Activated CD4-positive, alpha-beta memory T cell treated with anti-CD3 and anti-CD28 coated beads for 36 hours (primary cell): Measurements from ENCODE around the gene ADGRF1. TPM values are rescaled to one million over a fixed set of nuclear protein-coding genes. Genes with fewer than 3 reads are reported as not detected.
"Not testable (repeated sequence)": the region's sequence is repeated elsewhere in the genome, so short reads cannot be mapped to it uniquely, and the experiment has no call there.

Source experiments
- CTCF ChIA-PET: fragments of 350-600 bp; sonication (Branson Sonifier 250); formaldehyde crosslinking; loops from one replicate; lab custom pipeline; 2021; ENCODE audit warnings: antibody characterized with exemption, inconsistent platforms; lab: Charles Lee
- POLR2A ChIA-PET: fragments of 350-600 bp; sonication (Branson Sonifier 250); formaldehyde crosslinking; loops from one replicate; lab custom pipeline; 2021; ENCODE audit warnings: antibody characterized with exemption; lab: Charles Lee
- DNase-seq: peaks from one replicate; pipeline ENCODE4 v3.0.0-alpha.2; 2020
- H3K27ac Mint-ChIP-seq: one replicate; pipeline ENCODE4 v1.8.0; 2021; ENCODE audit warnings: mixed read lengths
- H3K27me3 Mint-ChIP-seq: one replicate; pipeline ENCODE4 v1.8.0; 2021; ENCODE audit warnings: mixed read lengths
- H3K36me3 Mint-ChIP-seq: one replicate; pipeline ENCODE4 v1.8.0; 2021; ENCODE audit warnings: mixed read lengths
- H3K4me1 Mint-ChIP-seq: one replicate; pipeline ENCODE4 v1.8.0; 2021; ENCODE audit warnings: low read depth, mixed read lengths
- H3K4me3 Mint-ChIP-seq: one replicate; pipeline ENCODE4 v1.8.0; 2021; ENCODE audit warnings: mild to moderate bottlenecking, mixed read lengths
- H3K9me3 Mint-ChIP-seq: one replicate; pipeline ENCODE4 v1.8.0; 2021; ENCODE audit warnings: mixed read lengths
- intact Hi-C: fragments of 100-400 bp; cut with micrococcal nuclease; formaldehyde crosslinking; loops from one replicate; pipeline ENCODE4 v1.15.1; 2023
- total RNA-seq, 2 experiments: library from RNA; stranded (reverse); gene quantifications; one replicate each; pipeline ENCODE4 v1.2.3, GENCODE V29; 2021

ADGRF1 gene
- total RNA-seq, 2 experiments from 2014 or later = not detected

DNA sequence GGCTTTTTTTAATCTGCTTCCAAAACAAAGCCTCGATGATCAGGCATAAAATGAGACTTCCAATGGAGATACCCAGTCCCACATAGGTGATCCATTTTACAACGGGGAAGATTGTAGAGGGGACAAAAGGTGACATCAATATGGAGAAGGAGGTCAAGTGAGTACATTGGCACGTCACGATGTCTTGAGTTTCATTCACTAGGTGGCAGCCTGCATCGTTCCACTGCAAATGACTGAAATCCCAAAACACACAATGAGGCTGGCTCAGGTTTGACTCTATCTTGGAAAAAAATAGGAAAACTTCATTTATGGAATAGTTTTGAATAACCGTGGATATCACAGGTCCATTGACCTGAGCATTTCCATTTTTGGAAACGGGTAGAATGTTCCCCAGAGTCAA is 32.5 kb downstream of the ADGRF1 start:
- no peaks in the 10 kb centered on the region for H3K4me1 Mint-ChIP-seq
- H3K27ac Mint-ChIP-seq = no peak overlapping the region
- POLR2A ChIA-PET = no interaction called here
- no peaks in the 10 kb centered on the region for H3K36me3 Mint-ChIP-seq
- no peak overlapping the region for H3K4me3 Mint-ChIP-seq
- intact Hi-C loops = no loop called here
- DNase-seq = no peak
- H3K27me3 Mint-ChIP-seq = no peaks in the 10 kb centered on the region
- CTCF ChIA-PET = no interaction called here
- no peaks in the 10 kb centered on the region for H3K9me3 Mint-ChIP-seq

- no peaks in the 10 kb centered on the region for H3K36me3 Mint-ChIP-seq
- CTCF ChIA-PET = no interaction called here
- DNase-seq = no peak
Observed at GRCh38 chr6:47008397-47008763, 33.8 kb downstream of the ADGRF1 start.

DNA sequence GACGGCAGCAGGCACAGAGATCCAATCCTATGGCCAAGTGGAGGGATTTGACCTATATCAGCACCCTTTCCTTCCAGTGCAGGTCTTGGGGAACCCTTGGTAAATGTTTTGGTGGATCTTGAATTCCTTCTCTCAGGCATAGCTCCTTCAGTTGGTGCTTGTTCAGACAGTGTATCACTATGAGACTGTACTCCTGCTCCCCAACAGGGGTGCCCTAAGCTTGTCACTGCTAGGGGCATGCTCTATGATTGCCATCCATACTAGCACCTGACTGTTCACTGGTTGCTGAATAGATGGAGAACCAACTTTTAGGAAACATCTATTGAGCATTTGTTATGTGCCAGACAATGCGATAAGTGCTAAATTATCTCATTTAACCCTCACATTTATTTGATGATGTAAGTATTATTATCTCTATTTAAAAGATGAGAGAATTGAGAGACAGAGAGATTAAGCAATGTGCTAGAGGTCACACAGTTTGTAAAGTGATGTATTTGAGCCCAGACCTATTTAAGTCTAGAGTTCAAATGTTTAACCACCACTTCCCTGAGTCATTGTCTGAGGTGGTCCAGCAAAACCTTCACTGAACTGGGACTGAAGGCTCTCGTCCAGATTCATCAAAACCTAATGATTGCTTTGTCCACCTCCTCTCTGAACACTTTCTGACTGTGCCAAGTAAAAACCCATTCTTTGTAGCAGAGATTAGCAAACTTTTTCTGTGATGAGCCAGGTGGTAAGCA is 34.3 kb downstream of the ADGRF1 start:
- Mint-ChIP-seq H3K36me3 (no peaks in the 10 kb centered on the region), H3K27me3 (peaks cover 5% of the 10 kb centered on the region), H3K4me1 (no peaks in the 10 kb centered on the region), H3K4me3 (no peak overlapping the region), H3K27ac (no peak overlapping the region), H3K9me3 (no peaks in the 10 kb centered on the region)
- POLR2A ChIA-PET = no interaction called here
- DNase-seq = no peak
- intact Hi-C loops = no loop called here
- CTCF ChIA-PET = no interaction called here

More at GRCh38 chr6:47008397-47008763, 33.8 kb downstream of the ADGRF1 start:
- Mint-ChIP-seq H3K9me3 (no peaks in the 10 kb centered on the region), H3K27me3 (peaks cover 4% of the 10 kb centered on the region), H3K4me3 (no peak overlapping the region), H3K4me1 (no peaks in the 10 kb centered on the region), H3K27ac (no peak overlapping the region)
- POLR2A ChIA-PET = no interaction called here
- intact Hi-C loops = no loop called here

- ChIA-PET CTCF (no interaction called here), POLR2A (no interaction called here)
- H3K36me3 Mint-ChIP-seq = no peaks in the 10 kb centered on the region
- DNase-seq = no peak
- H3K4me1 Mint-ChIP-seq = no peaks in the 10 kb centered on the region
- intact Hi-C loops = no loop called here
- no peak overlapping the region for H3K27ac Mint-ChIP-seq
- no peak overlapping the region for H3K4me3 Mint-ChIP-seq
- H3K27me3 Mint-ChIP-seq = peaks cover 12% of the 10 kb centered on the region
- no peaks in the 10 kb centered on the region for H3K9me3 Mint-ChIP-seq
Observed at GRCh38 chr6:47005486-47005885, 36.6 kb downstream of the ADGRF1 start.

DNA sequence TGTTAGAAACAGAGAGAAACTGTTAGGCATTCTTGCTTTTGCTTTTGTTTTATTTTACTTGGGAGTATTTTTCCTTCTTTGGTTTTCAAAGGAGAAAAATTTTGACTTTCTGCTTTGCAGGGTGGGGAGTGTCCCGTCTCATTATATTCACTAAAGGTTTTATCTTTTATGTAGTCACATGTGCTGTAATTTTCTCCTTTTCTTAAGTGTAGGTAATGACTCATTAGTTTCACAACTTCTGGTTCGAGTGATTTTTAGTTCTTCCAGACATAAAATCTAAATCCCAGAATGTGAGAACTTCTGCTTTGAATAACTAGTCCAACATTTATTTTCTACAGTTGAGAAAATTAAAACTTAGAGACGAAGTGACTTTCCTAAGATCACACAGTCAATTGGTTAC is 37.7 kb downstream of the ADGRF1 start:
- no peak for DNase-seq
- H3K4me3 Mint-ChIP-seq = no peak overlapping the region
- intact Hi-C loops = no loop called here
- no peaks in the 10 kb centered on the region for H3K9me3 Mint-ChIP-seq
- peaks cover 12% of the 10 kb centered on the region for H3K27me3 Mint-ChIP-seq
- no peaks in the 10 kb centered on the region for H3K4me1 Mint-ChIP-seq
- H3K36me3 Mint-ChIP-seq = no peaks in the 10 kb centered on the region
- POLR2A ChIA-PET = no interaction called here
- no peak overlapping the region for H3K27ac Mint-ChIP-seq
- CTCF ChIA-PET = no interaction called here

GRCh38 chr6:47000842-47001241 is 41.3 kb downstream of the ADGRF1 start:
- peaks cover 14% of the 10 kb centered on the region for H3K27me3 Mint-ChIP-seq
- intact Hi-C loops = no loop called here
- DNase-seq = no peak
- POLR2A ChIA-PET = no interaction called here
- no peaks in the 10 kb centered on the region for H3K4me1 Mint-ChIP-seq
- no peaks in the 10 kb centered on the region for H3K36me3 Mint-ChIP-seq
- H3K27ac Mint-ChIP-seq = no peak overlapping the region
- H3K9me3 Mint-ChIP-seq = no peaks in the 10 kb centered on the region
- no peak overlapping the region for H3K4me3 Mint-ChIP-seq
- CTCF ChIA-PET = no interaction called here

- H3K9me3 Mint-ChIP-seq = no peaks in the 10 kb centered on the region
- no peak overlapping the region for H3K27ac Mint-ChIP-seq
- no peaks in the 10 kb centered on the region for H3K4me1 Mint-ChIP-seq
- DNase-seq = no peak
- ChIA-PET POLR2A (no interaction called here), CTCF (interaction anchor here (0.9 kb wide), 1 partner anchor 27 kb away, joined by 3 read pairs; no protein-coding TSS in a partner anchor)
- H3K36me3 Mint-ChIP-seq = no peaks in the 10 kb centered on the region
- no peak overlapping the region for H3K4me3 Mint-ChIP-seq
- intact Hi-C loops = no loop called here
- peaks cover 11% of the 10 kb centered on the region for H3K27me3 Mint-ChIP-seq
Observed at GRCh38 chr6:46998436-46999017, 43.6 kb downstream of the ADGRF1 start.

- H3K27ac Mint-ChIP-seq = no peak overlapping the region
- DNase-seq = no peak
- intact Hi-C loops = no loop called here
- H3K4me1 Mint-ChIP-seq = no peaks in the 10 kb centered on the region
- peaks cover 9% of the 10 kb centered on the region for H3K27me3 Mint-ChIP-seq
- H3K9me3 Mint-ChIP-seq = no peaks in the 10 kb centered on the region
- ChIA-PET CTCF (no interaction called here), POLR2A (no interaction called here)
- H3K36me3 Mint-ChIP-seq = no peaks in the 10 kb centered on the region
- H3K4me3 Mint-ChIP-seq = no peak overlapping the region
Observed at GRCh38 chr6:46997646-46998045, 44.5 kb downstream of the ADGRF1 start.

DNA sequence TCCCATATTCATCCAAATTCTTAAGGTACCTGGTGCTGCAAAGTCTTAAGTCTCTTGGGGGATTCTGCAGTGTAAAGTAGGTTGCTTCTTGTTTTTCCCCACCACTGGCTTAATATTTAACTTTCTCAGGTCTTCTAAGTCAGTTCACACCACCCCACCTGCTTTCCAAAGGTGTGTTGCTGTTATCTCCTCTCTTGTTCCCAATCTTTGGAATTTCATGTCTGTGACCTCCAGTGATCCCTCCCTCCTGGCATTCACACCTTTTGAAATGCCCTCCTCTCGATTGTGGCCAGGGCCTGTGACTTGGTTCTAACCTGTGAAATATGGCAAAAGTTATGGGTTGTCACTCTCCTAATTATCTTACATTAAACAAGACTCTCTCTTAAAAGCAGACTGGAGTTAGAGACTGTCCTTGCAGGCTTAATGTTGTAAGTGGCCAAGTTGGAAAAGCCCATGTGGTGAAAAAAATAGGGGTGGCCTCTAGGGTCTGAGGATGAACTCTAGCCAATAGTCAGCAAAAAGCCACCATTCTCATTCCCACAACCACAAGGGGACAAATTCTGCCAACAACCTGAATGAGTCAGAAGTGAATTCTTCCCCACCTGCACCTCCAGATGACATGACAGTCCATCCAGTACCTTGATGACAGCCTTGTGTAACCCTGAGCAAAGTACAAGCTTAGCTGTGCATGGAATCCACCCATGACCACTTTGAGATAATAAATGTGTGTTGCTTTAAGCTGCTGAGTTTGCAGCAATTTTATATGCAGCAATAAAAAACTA is 45.1 kb downstream of the ADGRF1 start:
- H3K27me3 Mint-ChIP-seq = peaks cover 11% of the 10 kb centered on the region
- H3K27ac Mint-ChIP-seq = no peak overlapping the region
- H3K36me3 Mint-ChIP-seq = no peaks in the 10 kb centered on the region
- H3K4me3 Mint-ChIP-seq = no peak overlapping the region
- POLR2A ChIA-PET = no interaction called here
- DNase-seq = no peak
- H3K4me1 Mint-ChIP-seq = no peaks in the 10 kb centered on the region
- intact Hi-C loops = no loop called here
- CTCF ChIA-PET = no interaction called here
- H3K9me3 Mint-ChIP-seq = no peaks in the 10 kb centered on the region

GRCh38 chr6:46994933-46995332 is 47.2 kb downstream of the ADGRF1 start:
- Mint-ChIP-seq H3K27me3 (peaks cover 7% of the 10 kb centered on the region), H3K4me1 (no peaks in the 10 kb centered on the region), H3K4me3 (no peak overlapping the region), H3K36me3 (no peaks in the 10 kb centered on the region), H3K27ac (no peak overlapping the region), H3K9me3 (no peaks in the 10 kb centered on the region)
- intact Hi-C loops = no loop called here
- POLR2A ChIA-PET = no interaction called here
- no peak for DNase-seq
- CTCF ChIA-PET = no interaction called here

- POLR2A ChIA-PET = no interaction called here
- no peaks in the 10 kb centered on the region for H3K36me3 Mint-ChIP-seq
- CTCF ChIA-PET = no interaction called here
- no peak overlapping the region for H3K4me3 Mint-ChIP-seq
- H3K4me1 Mint-ChIP-seq = no peaks in the 10 kb centered on the region
- no peaks in the 10 kb centered on the region for H3K9me3 Mint-ChIP-seq
- intact Hi-C loops = no loop called here
- no peak overlapping the region for H3K27ac Mint-ChIP-seq
- no peak for DNase-seq
- H3K27me3 Mint-ChIP-seq = peaks cover 8% of the 10 kb centered on the region
Observed at GRCh38 chr6:46993846-46994245, 48.3 kb downstream of the ADGRF1 start.

- H3K27ac Mint-ChIP-seq, H3K36me3 Mint-ChIP-seq, H3K27me3 Mint-ChIP-seq, H3K4me3 Mint-ChIP-seq, intact Hi-C loops, H3K9me3 Mint-ChIP-seq, H3K4me1 Mint-ChIP-seq, DNase-seq, POLR2A ChIA-PET, CTCF ChIA-PET: not testable (repeated sequence)
Observed at GRCh38 chr6:46992391-46992790, 49.7 kb downstream of the ADGRF1 start.
